GM19324 (cell line): ENCODE results near the gene DENND1A.

Source experiments
- ATAC-seq: cut with Tn5 transposase; IDR thresholded peaks from one replicate; pipeline ENCODE4 v1.9.1; 2021; ENCODE audit warnings: mild to moderate bottlenecking, moderate library complexity; ENCODE audit not compliant: unreplicated experiment, low FRiP score

The DENND1A gene

GRCh38 chr9:123662057-123662776 lies 267.7 kb downstream of the DENND1A start:
- ATAC-seq, result no peak

GRCh38 chr9:123660691-123661466 lies 269.0 kb downstream of the DENND1A start:
- ATAC-seq, result no peak

GRCh38 chr9:123659358-123659757 lies 270.6 kb downstream of the DENND1A start:
- ATAC-seq, result no peak

- ATAC-seq, result no peak
Observed at GRCh38 chr9:123658792-123659191, 271.1 kb downstream of the DENND1A start.

GRCh38 chr9:123657941-123658340 lies 272.0 kb downstream of the DENND1A start:
- ATAC-seq, result no peak

- ATAC-seq, result no peak
Observed at GRCh38 chr9:123657099-123657498, 272.8 kb downstream of the DENND1A start.

- ATAC-seq, result no peak
Observed at GRCh38 chr9:123656565-123656964, 273.4 kb downstream of the DENND1A start.

- ATAC-seq, result no peak
Observed at GRCh38 chr9:123655681-123656423, 274.1 kb downstream of the DENND1A start.

- no peak for ATAC-seq
Observed at GRCh38 chr9:123654994-123655637, 274.8 kb downstream of the DENND1A start.

- no peak for ATAC-seq
Observed at GRCh38 chr9:123654218-123654993, 275.5 kb downstream of the DENND1A start.

GRCh38 chr9:123652416-123652815 lies 277.5 kb downstream of the DENND1A start:
- no peak for ATAC-seq

- no peak for ATAC-seq
Observed at GRCh38 chr9:123651871-123652270, 278.1 kb downstream of the DENND1A start.

- no peak for ATAC-seq
Observed at GRCh38 chr9:123651273-123651672, 278.7 kb downstream of the DENND1A start.

GRCh38 chr9:123649909-123650308 lies 280.0 kb downstream of the DENND1A start:
- no peak for ATAC-seq

GRCh38 chr9:123647145-123647544 lies 282.8 kb downstream of the DENND1A start:
- no peak for ATAC-seq

GRCh38 chr9:123645762-123646161 lies 284.2 kb downstream of the DENND1A start:
- ATAC-seq, result no peak

GRCh38 chr9:123645126-123645525 lies 284.8 kb downstream of the DENND1A start:
- no peak for ATAC-seq

- no peak for ATAC-seq
Observed at GRCh38 chr9:123643518-123643917, 286.4 kb downstream of the DENND1A start.

GRCh38 chr9:123642291-123643278 lies 287.3 kb downstream of the DENND1A start:
- no peak for ATAC-seq
